Ovary (tissue), 9 donors: Measurements from ENCODE around the gene ZNF117. TPM values are rescaled to one million over a fixed set of nuclear protein-coding genes. Genes with fewer than 3 reads are reported as not detected.

Experiments used
- DNase-seq, 5 donors: peaks; one replicate each; pipeline ENCODE4 v3.0.0-alpha.2; 2019 to 2020
- H3K27ac ChIP-seq, 2 donors: fragments of 200-600 bp; one replicate each; pipeline versions ENCODE4 v1.5.1 to v1.8.0; 2019 to 2022
- H3K27me3 ChIP-seq: fragments of 200-600 bp; one replicate; pipeline ENCODE4 v1.8.0; 2022
- H3K36me3 ChIP-seq: fragments of 200-600 bp; sonication (generic); one replicate; pipeline ENCODE4 v1.5.1; 2019
- H3K4me1 ChIP-seq: one replicate; pipeline ENCODE4 v1.8.1; 2013; ENCODE audit warnings: mild to moderate bottlenecking, moderate library complexity; ENCODE audit not compliant: insufficient read depth
- H3K4me3 ChIP-seq: fragments of 200-600 bp; sonication (generic); one replicate; pipeline ENCODE4 v1.5.1; 2017
- H3K9me3 ChIP-seq, 2 donors: fragments of 200-600 bp in 1 of 2; sonication (generic) in 1 of 2; one replicate each; pipeline versions ENCODE4 v1.5.1 to v1.8.1; 2013 to 2019; ENCODE audit warnings: mild to moderate bottlenecking in 1 of 2, moderate library complexity in 1 of 2
- EP300 ChIP-seq: sonication (generic); formaldehyde crosslinking; IDR thresholded peaks from one replicate; pipeline ENCODE4 v1.6.1; 2017; ENCODE audit warnings: antibody characterized with exemption
- POLR2A ChIP-seq: fragments of 450-650 bp; IDR thresholded peaks from one replicate; pipeline ENCODE4 v1.6.1; 2017; ENCODE audit warnings: antibody characterized with exemption, mild to moderate bottlenecking, moderate library complexity
- WGBS, 3 donors: extraction: QIAGEN DNeasy Blood & Tissue Kit in 1 of 3; methylation state at CpG; one replicate each; pipeline versions ENCODE4 v1.1.5 to v1.1.7; 2013 to 2017; 5-methylcytosine and 5-hydroxymethylcytosine counted together
- intact Hi-C, 4 donors: fragments of 100-400 bp; cut with DNase I; formaldehyde crosslinking; loops; one replicate each; pipeline versions ENCODE4 v1.11.0 to v1.15.1; 2022 to 2023
- polyA plus RNA-seq, 2 donors: library from polyadenylated mRNA; stranded (reverse); fragments of 200-250 nt in 1 of 2; fragments of 350-450 nt in 1 of 2; fragmentation: Illumina TruSeq in 1 of 2; extraction: RNeasy Lipid Tissue Mini Kit (QIAGEN cat#74804) in 1 of 2; gene quantifications; one replicate each; pipeline ENCODE4 v1.2.3, GENCODE V29; 2013 to 2014
- total RNA-seq, 7 donors: library from RNA; depleted of rRNA in 2 of 7; stranded (reverse); fragments of >200 nt in 2 of 7; fragmentation: NEBNext Ultra II Directional in 3 of 7; extraction: Animal tissue kit (Norgen Biotek cat#: 25700) in 3 of 7; gene quantifications; one replicate each; pipeline versions ENCODE4 v1.1.0 to v1.2.4, GENCODE V29; 2016 to 2023
- TF ChIP-seq, protein P1 (sequence below), 3 donors: fragments of 450-650 bp in 2 of 3; fragments of 200-600 bp in 1 of 3; IDR thresholded peaks; one replicate each; pipeline versions ENCODE4 v1.5.1 to v1.8.0; 2016 to 2022; ENCODE audit warnings: antibody characterized with exemption in 3 of 3, mild to moderate bottlenecking in 1 of 3
- donor health status: DM: no; HTN: no; CAD: no; lungs with moderate emphysema.
- donor health status: DM: no; HTN: no; CAD: no.
- donor health status: Bipolar disorder and iron deficiency.
- donor health status: DM: yes; HTN: yes; CAD: no.
- donor health status: DM: no; HTN: no; CAD: no.
- donor health status: DM: yes; HTN: yes; CAD: no.

The ZNF117 gene
- total and polyA plus RNA-seq, 9 donors, result 2.9 to 18.4 (median 11.4) TPM

DNA sequence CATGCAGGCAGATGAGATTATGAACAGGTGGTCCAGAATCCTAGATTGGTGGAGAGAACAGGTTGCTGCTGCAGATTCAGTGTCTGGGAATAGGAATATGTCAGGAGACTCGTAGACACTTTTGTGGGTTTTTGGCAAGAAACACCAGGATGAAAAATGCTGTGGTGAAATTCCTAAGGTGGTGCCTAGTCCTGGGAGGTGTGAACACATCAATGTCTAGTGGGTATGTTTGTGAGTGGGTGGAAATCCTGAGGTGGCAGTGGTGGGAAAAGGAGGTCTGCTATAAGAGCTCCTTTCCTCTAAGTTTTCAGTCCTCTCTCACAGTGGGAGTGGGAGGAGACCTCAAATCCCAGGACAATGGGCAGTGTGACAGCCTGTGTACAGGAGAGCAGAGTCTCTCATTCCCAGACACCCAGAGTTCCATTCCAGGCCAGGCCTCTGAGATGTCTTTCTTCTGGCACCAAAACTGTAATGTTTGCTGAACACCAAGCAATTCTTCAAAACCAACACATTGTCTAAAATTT, 10.5 kb upstream of the ZNF117 start:
- H3K27ac ChIP-seq, result no peak overlapping the region
- intact Hi-C loops, result no loop called here

DNA sequence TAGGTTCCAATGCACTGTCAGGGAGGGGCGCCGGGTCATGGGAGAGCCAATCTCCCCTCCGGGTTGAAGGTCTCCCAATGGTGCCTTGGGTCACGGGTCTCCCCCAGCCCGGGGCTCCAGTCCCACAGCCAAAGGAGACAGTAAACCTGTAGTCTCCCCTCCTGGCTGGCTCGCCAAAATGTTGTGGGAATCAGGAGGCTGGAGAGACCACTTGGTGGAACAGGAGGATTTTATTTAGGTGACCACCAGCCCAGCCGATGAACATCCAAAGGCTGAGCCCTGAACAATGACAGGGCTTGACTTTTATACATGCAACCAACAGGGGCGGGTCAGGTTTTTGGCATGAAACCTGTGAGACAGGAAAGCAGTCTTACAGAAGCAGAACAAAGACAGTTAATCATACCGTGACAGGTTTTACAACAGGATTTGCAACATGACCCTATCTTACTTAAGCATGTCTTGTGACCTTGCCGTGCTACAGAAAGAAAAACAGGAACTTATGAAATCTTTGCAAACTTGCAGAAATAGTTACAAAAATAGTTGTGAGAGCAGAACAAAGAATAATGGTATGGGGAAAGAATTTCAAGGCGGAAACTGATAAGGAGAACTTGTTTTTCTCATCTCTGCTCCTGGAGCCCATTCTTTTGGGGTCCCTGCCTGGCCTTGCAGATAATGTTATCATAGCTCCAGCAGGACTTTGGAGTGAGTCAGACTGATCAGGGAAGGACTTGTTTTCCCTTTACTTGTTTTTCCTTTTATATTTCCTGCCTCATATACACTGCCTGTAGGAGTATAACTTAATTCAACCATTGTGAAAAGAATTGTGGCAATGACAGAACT, 8.5 kb upstream of the ZNF117 start:
- TF ChIP-seq, protein P1, sequence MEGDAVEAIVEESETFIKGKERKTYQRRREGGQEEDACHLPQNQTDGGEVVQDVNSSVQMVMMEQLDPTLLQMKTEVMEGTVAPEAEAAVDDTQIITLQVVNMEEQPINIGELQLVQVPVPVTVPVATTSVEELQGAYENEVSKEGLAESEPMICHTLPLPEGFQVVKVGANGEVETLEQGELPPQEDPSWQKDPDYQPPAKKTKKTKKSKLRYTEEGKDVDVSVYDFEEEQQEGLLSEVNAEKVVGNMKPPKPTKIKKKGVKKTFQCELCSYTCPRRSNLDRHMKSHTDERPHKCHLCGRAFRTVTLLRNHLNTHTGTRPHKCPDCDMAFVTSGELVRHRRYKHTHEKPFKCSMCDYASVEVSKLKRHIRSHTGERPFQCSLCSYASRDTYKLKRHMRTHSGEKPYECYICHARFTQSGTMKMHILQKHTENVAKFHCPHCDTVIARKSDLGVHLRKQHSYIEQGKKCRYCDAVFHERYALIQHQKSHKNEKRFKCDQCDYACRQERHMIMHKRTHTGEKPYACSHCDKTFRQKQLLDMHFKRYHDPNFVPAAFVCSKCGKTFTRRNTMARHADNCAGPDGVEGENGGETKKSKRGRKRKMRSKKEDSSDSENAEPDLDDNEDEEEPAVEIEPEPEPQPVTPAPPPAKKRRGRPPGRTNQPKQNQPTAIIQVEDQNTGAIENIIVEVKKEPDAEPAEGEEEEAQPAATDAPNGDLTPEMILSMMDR (IDR thresholded peaks at IDR 0.05), result no peak
- TF ChIP-seq POLR2A (no peak), EP300 (no peak)
- Histone ChIP-seq H3K4me1 (peaks cover 3% of the 10 kb centered on the region), H3K9me3 (no peaks in the 10 kb centered on the region), H3K27ac (no peak overlapping the region), H3K36me3 (no peaks in the 10 kb centered on the region), H3K27me3 (no peaks in the 10 kb centered on the region), H3K4me3 (no peak overlapping the region)
- WGBS, 3 donors, result 73 to 90% (median 88%) methylated on average over 11 of the region's 11 CpGs
- DNase-seq, result no peak
- intact Hi-C loops, result no loop called here

More for the DNA sequence above, 10.5 kb upstream of the ZNF117 start:
- no peaks in the 10 kb centered on the region for H3K9me3 ChIP-seq
- peaks cover 5% of the 10 kb centered on the region for H3K4me1 ChIP-seq
- H3K36me3 ChIP-seq, result no peaks in the 10 kb centered on the region
- H3K4me3 ChIP-seq, result no peak overlapping the region
- 0% methylated on average over 1 of the region's 1 CpG for WGBS, 3 donors
- no peaks in the 10 kb centered on the region for H3K27me3 ChIP-seq
- DNase-seq, result no peak
- TF ChIP-seq POLR2A, result no peak
- TF ChIP-seq EP300, result no peak
- TF ChIP-seq, protein P1 (IDR thresholded peaks at IDR 0.05), result no peak

DNA sequence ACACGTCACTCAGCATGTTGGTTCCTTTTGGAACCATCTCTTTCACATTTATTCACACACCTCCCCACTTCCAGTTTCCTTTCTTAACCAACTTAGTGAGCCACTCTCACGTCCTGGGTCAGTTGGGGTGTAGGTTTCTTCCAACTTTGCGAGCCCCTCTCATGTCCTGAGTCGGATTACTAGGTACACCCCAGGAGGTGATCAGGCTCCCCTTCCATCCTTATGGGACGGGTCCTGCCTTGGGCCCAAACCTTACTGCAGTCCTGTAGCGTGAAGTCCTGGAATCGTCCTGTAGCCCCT, 8.0 kb upstream of the ZNF117 start:
- no peak for TF ChIP-seq EP300
- TF ChIP-seq, protein P1 (IDR thresholded peaks at IDR 0.05), result no peak
- TF ChIP-seq POLR2A, result no peak
- Histone ChIP-seq H3K9me3 (no peaks in the 10 kb centered on the region), H3K27me3 (no peaks in the 10 kb centered on the region), H3K36me3 (no peaks in the 10 kb centered on the region), H3K27ac (no peak overlapping the region), H3K4me1 (no peaks in the 10 kb centered on the region), H3K4me3 (no peak overlapping the region)
- 95 to 99% (median 98%) methylated on average over 7 of the region's 7 CpGs for WGBS, 3 donors
- no peak for DNase-seq
- intact Hi-C loops, result no loop called here

DNA sequence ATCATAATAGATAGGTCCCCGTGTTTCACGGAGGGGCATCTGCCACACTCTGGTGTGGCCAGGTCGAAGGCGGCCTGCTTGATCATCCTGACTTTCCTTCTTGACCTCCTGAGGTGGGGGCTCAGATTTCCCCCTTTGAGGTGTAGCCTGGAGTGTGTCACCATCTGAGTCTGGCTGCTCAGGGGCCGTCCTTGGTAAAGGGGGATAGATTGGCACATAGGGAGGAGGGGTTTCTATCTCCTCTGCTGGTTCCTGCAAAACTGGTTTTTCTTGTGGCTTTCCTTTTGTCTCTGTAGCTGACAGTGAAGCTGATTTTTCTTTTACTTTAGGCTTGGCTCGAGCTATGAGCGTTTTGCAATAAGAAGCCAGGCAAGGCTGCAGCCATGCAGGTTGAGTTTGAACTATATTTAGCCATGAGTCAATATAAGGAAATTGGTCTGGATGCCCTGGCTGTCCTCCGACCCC, 7.1 kb upstream of the ZNF117 start:
- Histone ChIP-seq H3K27me3 (no peaks in the 10 kb centered on the region), H3K4me1 (no peaks in the 10 kb centered on the region), H3K36me3 (no peaks in the 10 kb centered on the region), H3K27ac (no peak overlapping the region), H3K4me3 (no peak overlapping the region), H3K9me3 (no peaks in the 10 kb centered on the region)
- no peak for TF ChIP-seq EP300
- TF ChIP-seq POLR2A, result no peak
- TF ChIP-seq, protein P1 (IDR thresholded peaks at IDR 0.05), result no peak
- intact Hi-C loops, result no loop called here
- WGBS, 3 donors, result 80 to 93% (median 91%) methylated on average over 8 of the region's 8 CpGs
- DNase-seq, result no peak
